Fibroblast of villous mesenchyme (primary cell): Measurements from ENCODE around the gene SIRT1. TPM values are rescaled to one million over a fixed set of nuclear protein-coding genes. Genes with fewer than 3 reads are reported as not detected.
"Not testable (repeated sequence)": the region's sequence is repeated elsewhere in the genome, so short reads cannot be mapped to it uniquely, and the experiment has no call there.

Experiments
- DNase-seq: peaks from one replicate; pipeline ENCODE4 v3.0.0-alpha.2; 2010; ENCODE audit warnings: low read depth
- H3K4me3 ChIP-seq: 2 replicates; pipeline ENCODE4 v1.5.1; 2011; ENCODE audit warnings: low read depth, mild to moderate bottlenecking, low read length
- CTCF ChIP-seq: IDR thresholded peaks from 2 replicates; pipeline ENCODE4 v1.5.1; 2012; ENCODE audit warnings: low read depth, mild to moderate bottlenecking, low read length; ENCODE audit not compliant: insufficient read depth
- total RNA-seq: library from RNA; depleted of rRNA; stranded (reverse); fragments of >200 nt; gene quantifications from 2 replicates; pipeline ENCODE4 v1.2.3, GENCODE V29; 2012

The SIRT1 gene
- total RNA-seq, result 14.8 and 17.7 TPM in 2 replicates

GRCh38 chr10:67884313-67884841, at the start of gene SIRT1:
Gene SIRT1, plus strand, starts transcription at chr10:67884656. Its CDS starts 66 bp downstream, at chr10:67884722.
- peak within 1 kb of the TSS; percentile 82 for H3K4me3 ChIP-seq
- TF ChIP-seq CTCF, result no peak
- DNase-seq, result peak; percentile 97

- not testable (repeated sequence) for H3K4me3 ChIP-seq, DNase-seq
These were observed 48.7 kb upstream of the SIRT1 start for GRCh38 chr10:67835541-67836394.

GRCh38 chr10:67836488-67836887, 48.0 kb upstream of the SIRT1 start:
- DNase-seq, result no peak
- no peak overlapping the region for H3K4me3 ChIP-seq
- TF ChIP-seq CTCF, result no peak

GRCh38 chr10:67836972-67837371, 47.5 kb upstream of the SIRT1 start:
- no peak for TF ChIP-seq CTCF
- no peak overlapping the region for H3K4me3 ChIP-seq
- no peak for DNase-seq

GRCh38 chr10:67837541-67838314, 46.7 kb upstream of the SIRT1 start, which contains the start of gene DNAJC12:
Gene DNAJC12, minus strand, starts transcription at chr10:67838188. Its CDS starts 177 bp downstream, at chr10:67838011.
- peak; percentile 43 for DNase-seq
- no peak within 1 kb of the TSS for H3K4me3 ChIP-seq
- no peak for TF ChIP-seq CTCF

GRCh38 chr10:67839511-67839910, 44.9 kb upstream of the SIRT1 start:
- not testable (repeated sequence) for DNase-seq, H3K4me3 ChIP-seq

GRCh38 chr10:67839951-67840350, 44.5 kb upstream of the SIRT1 start:
- H3K4me3 ChIP-seq, result no peak overlapping the region
- TF ChIP-seq CTCF, result no peak
- DNase-seq, result no peak
